SK-N-SH (cell line): ENCODE data around the gene ZNF597. TPM values are rescaled to one million over a fixed set of nuclear protein-coding genes. Genes with fewer than 3 reads are reported as not detected.

ENCODE experiments used
- CTCF ChIA-PET: fragments of 300-600, 350-600 bp; formaldehyde crosslinking; extraction: SDS; loops from one replicate; lab custom pipeline; 2021; lab: Yijun Ruan, JAX
- POLR2A ChIA-PET: fragments of 350-600 bp; sonication (Branson Sonifier 250); formaldehyde crosslinking; extraction: SDS; loops from one replicate; lab custom pipeline; 2020; ENCODE audit warnings: antibody characterized with exemption, inconsistent platforms; lab: Yijun Ruan, JAX
- DNase-seq: peaks from one replicate; pipeline ENCODE4 v3.0.0; 2012
- H2AFZ ChIP-seq: fragments of 200-600 bp; sonication (generic); 2 replicates; pipeline ENCODE4 v1.8.1; 2016; ENCODE audit warnings: antibody characterized with exemption, mild to moderate bottlenecking, low read depth
- H3F3A ChIP-seq: fragments of 200-600 bp; sonication (generic); replicated peaks from 2 replicates; pipeline ENCODE3; 2016; ENCODE audit warnings: antibody characterized with exemption, mild to moderate bottlenecking; ENCODE audit not compliant: insufficient read depth
- H3K27ac ChIP-seq, 2 experiments: fragments of 200-500 bp in 1 of 2; fragments of 200-600 bp in 1 of 2; sonication (Bioruptor generic) in 1 of 2; sonication (generic), shearing (Covaris generic) in 1 of 2; 2 replicates each; pipeline versions ENCODE4 v1.5.1 to v1.6.1; 2014 to 2016; ENCODE audit warnings: low read depth in 2 of 2, inconsistent platforms in 1 of 2, low read length in 1 of 2, mild to moderate bottlenecking in 1 of 2, mixed read lengths in 1 of 2
- H3K27me3 ChIP-seq: fragments of 200-600 bp; sonication (generic), shearing (Covaris generic); 2 replicates; pipeline ENCODE4 v1.6.1; 2016; ENCODE audit warnings: mixed run types; ENCODE audit not compliant: insufficient read depth
- H3K36me3 ChIP-seq, 2 experiments: fragments of 200-500 bp in 1 of 2; fragments of 200-600 bp in 1 of 2; sonication (Bioruptor generic) in 1 of 2; sonication (generic) in 1 of 2; replicated peaks in 1 of 2; 2 replicates each; pipeline versions ENCODE3 to v1.5.1; 2014 to 2016; ENCODE audit warnings: low read length in 1 of 2, mild to moderate bottlenecking in 1 of 2; ENCODE audit not compliant: insufficient read depth in 2 of 2, control insufficient read depth in 1 of 2
- H3K4me1 ChIP-seq, 2 experiments: fragments of 200-500 bp in 1 of 2; fragments of 200-600 bp in 1 of 2; sonication (Bioruptor generic) in 1 of 2; sonication (generic), shearing (Covaris generic) in 1 of 2; 2 replicates each; pipeline versions ENCODE4 v1.5.1 to v1.6.1; 2014 to 2016; ENCODE audit warnings: low read depth in 1 of 2, low read length in 1 of 2, mixed run types in 1 of 2; ENCODE audit not compliant: insufficient read depth in 2 of 2, control insufficient read depth in 1 of 2
- H3K4me2 ChIP-seq: fragments of 200-600 bp; sonication (generic), shearing (Covaris generic); 2 replicates; pipeline ENCODE4 v1.6.1; 2017; ENCODE audit warnings: mixed run types
- H3K4me3 ChIP-seq, 2 experiments: fragments of 200-500 bp in 1 of 2; fragments of 200-600 bp in 1 of 2; sonication (Bioruptor generic) in 1 of 2; sonication (generic), shearing (Covaris generic) in 1 of 2; 2 replicates each; pipeline versions ENCODE4 v1.5.1 to v1.8.1; 2014 to 2016; ENCODE audit warnings: low read depth in 2 of 2, inconsistent platforms in 1 of 2, low read length in 1 of 2, mild to moderate bottlenecking in 1 of 2, mixed read lengths in 1 of 2, moderate library complexity in 1 of 2
- H3K79me2 ChIP-seq: fragments of 200-600 bp; sonication (generic); 2 replicates; pipeline ENCODE4 v1.8.1; 2017; ENCODE audit warnings: mild to moderate bottlenecking; ENCODE audit not compliant: insufficient read depth
- H3K9ac ChIP-seq: fragments of 200-600 bp; sonication (generic); 2 replicates; pipeline ENCODE4 v1.6.1; 2017; ENCODE audit warnings: mixed run types
- H3K9me2 ChIP-seq: fragments of 200-600 bp; sonication (generic); 2 replicates; pipeline ENCODE4 v1.6.1; 2017; ENCODE audit warnings: mixed run types
- H3K9me3 ChIP-seq: fragments of 200-600 bp; sonication (generic); 2 replicates; pipeline ENCODE4 v1.6.1; 2017; ENCODE audit warnings: mixed run types, mild to moderate bottlenecking, moderate library complexity
- H4K20me1 ChIP-seq: fragments of 200-600 bp; sonication (generic); 2 replicates; pipeline ENCODE4 v1.6.1; 2017; ENCODE audit warnings: mild to moderate bottlenecking, mixed run types; ENCODE audit not compliant: insufficient read depth
- CHD2 ChIP-seq: fragments of 150-350 bp; IDR thresholded peaks from 2 replicates; pipeline ENCODE4 v1.6.1; 2018; ENCODE audit warnings: low read length; ENCODE audit not compliant: partially characterized antibody
- CTCF ChIP-seq: fragments of 200-600 bp; sonication (generic); IDR thresholded peaks from 2 replicates; pipeline ENCODE4 v1.6.1; 2017; ENCODE audit warnings: antibody characterized with exemption, mild to moderate bottlenecking, moderate library complexity
- EP300 ChIP-seq, 2 experiments: IDR thresholded peaks; 2 replicates each; pipeline versions ENCODE4 v1.4.0 to v1.6.1; 2012; ENCODE audit warnings: borderline replicate concordance in 1 of 2, low read depth in 1 of 2, low read length in 1 of 2
- EZH2phosphoT487 ChIP-seq: fragments of 200-600 bp; sonication (generic); IDR thresholded peaks from 2 replicates; pipeline ENCODE4 v1.6.1; 2017; ENCODE audit warnings: low read depth, mixed run types, mild to moderate bottlenecking, antibody characterized with exemption, moderate library complexity, borderline replicate concordance
- FOXJ3 ChIP-seq: sonication (generic); formaldehyde crosslinking; IDR thresholded peaks from 2 replicates; pipeline ENCODE4 v1.5.1; 2020; ENCODE audit warnings: mild to moderate bottlenecking, missing genetic modification reagents
- MAX ChIP-seq: IDR thresholded peaks from 2 replicates; pipeline ENCODE4 v1.4.0; 2012; ENCODE audit warnings: low read depth
- NRF1 ChIP-seq: IDR thresholded peaks from 2 replicates; pipeline ENCODE4 v1.6.1; 2012; ENCODE audit warnings: low read depth, mild to moderate bottlenecking, low read length
- RAD21 ChIP-seq: IDR thresholded peaks from 2 replicates; pipeline ENCODE4 v1.6.1; 2012; ENCODE audit warnings: mild to moderate bottlenecking, low read length
- RXRA ChIP-seq: IDR thresholded peaks from 2 replicates; pipeline ENCODE4 v1.4.0; 2012; ENCODE audit warnings: low read depth, mild to moderate bottlenecking, borderline replicate concordance
- WGBS: methylation state at CpG from one replicate; pipeline ENCODE4 v1.1.6; 2017; ENCODE audit warnings: low lambda C conversion rate; 5-methylcytosine and 5-hydroxymethylcytosine counted together
- polyA plus RNA-seq, 3 experiments: library from polyadenylated mRNA; depleted of rRNA; stranded (reverse); fragments of >200 nt; gene quantifications; 2 replicates each; pipeline ENCODE4 v1.2.3, GENCODE V29; 2012
- TF ChIP-seq, protein P1 (sequence below): fragments of 150-350 bp; IDR thresholded peaks from 2 replicates; pipeline ENCODE4 v1.6.1; 2017; ENCODE audit warnings: antibody characterized with exemption, low read length, low read depth, borderline replicate concordance

ZNF597 gene
- polyA plus RNA-seq, 1 of the 3 experiments (the other 2 are of a cell fraction), result 1.1 TPM

- H3K9me3 ChIP-seq, result peaks cover 11% of the 10 kb centered on the region
- no peaks in the 10 kb centered on the region for H3F3A ChIP-seq
- H3K4me1 ChIP-seq, result no peaks in the 10 kb centered on the region
- H3K36me3 ChIP-seq, result peaks cover 0 to 12% of the 10 kb centered on the region in 2 experiments
- no peak overlapping the region for H2AFZ ChIP-seq
- H3K27me3 ChIP-seq, result no peaks in the 10 kb centered on the region
- DNase-seq, result no peak
- ChIA-PET CTCF (no interaction called here), POLR2A (no interaction called here)
- H3K79me2 ChIP-seq, result no peaks in the 10 kb centered on the region
- H3K4me2 ChIP-seq, result no peak overlapping the region
- WGBS, result 68% methylated on average over 15 of the region's 29 CpGs
- no peaks in the 10 kb centered on the region for H3K9me2 ChIP-seq
- no peaks in the 10 kb centered on the region for H4K20me1 ChIP-seq
- no peak overlapping the region for H3K27ac ChIP-seq
- H3K4me3 ChIP-seq, result no peak overlapping the region
- H3K9ac ChIP-seq, result no peak overlapping the region
- TF ChIP-seq CHD2, result no peak
These were observed 29.4 kb downstream of the ZNF597 start for GRCh38 chr16:3413730-3414379.

GRCh38 chr16:3408561-3409197 is 34.6 kb downstream of the ZNF597 start:
- Histone ChIP-seq H3K27me3 (no peaks in the 10 kb centered on the region), H3K9me3 (peaks cover 37% of the 10 kb centered on the region), H3K4me1 (no peaks in the 10 kb centered on the region), H3K79me2 (peaks cover 9% of the 10 kb centered on the region; the same call in 1 of the 2 replicates), H3K4me3 (no peak overlapping the region; a peak in 1 of 4 replicates), H2AFZ (no peak overlapping the region), H3K4me2 (no peak overlapping the region), H3F3A (no peaks in the 10 kb centered on the region), H3K36me3 (peaks cover 29 to 63% of the 10 kb centered on the region in 2 experiments), H3K9ac (no peak overlapping the region), H3K27ac (no peak overlapping the region), H4K20me1 (no peaks in the 10 kb centered on the region), H3K9me2 (no peaks in the 10 kb centered on the region)
- TF ChIP-seq CHD2 (no peak), RXRA (no peak), EP300 (IDR thresholded peaks at IDR 0.05; ENCODE audit: borderline replicate concordance in 1 of 2, low read depth in 1 of 2, low read length in 1 of 2) (no peak)
- CTCF ChIA-PET, result no interaction called here
- POLR2A ChIA-PET, result no interaction called here
- 93% methylated on average over 12 of the region's 12 CpGs for WGBS
- no peak for DNase-seq

DNA sequence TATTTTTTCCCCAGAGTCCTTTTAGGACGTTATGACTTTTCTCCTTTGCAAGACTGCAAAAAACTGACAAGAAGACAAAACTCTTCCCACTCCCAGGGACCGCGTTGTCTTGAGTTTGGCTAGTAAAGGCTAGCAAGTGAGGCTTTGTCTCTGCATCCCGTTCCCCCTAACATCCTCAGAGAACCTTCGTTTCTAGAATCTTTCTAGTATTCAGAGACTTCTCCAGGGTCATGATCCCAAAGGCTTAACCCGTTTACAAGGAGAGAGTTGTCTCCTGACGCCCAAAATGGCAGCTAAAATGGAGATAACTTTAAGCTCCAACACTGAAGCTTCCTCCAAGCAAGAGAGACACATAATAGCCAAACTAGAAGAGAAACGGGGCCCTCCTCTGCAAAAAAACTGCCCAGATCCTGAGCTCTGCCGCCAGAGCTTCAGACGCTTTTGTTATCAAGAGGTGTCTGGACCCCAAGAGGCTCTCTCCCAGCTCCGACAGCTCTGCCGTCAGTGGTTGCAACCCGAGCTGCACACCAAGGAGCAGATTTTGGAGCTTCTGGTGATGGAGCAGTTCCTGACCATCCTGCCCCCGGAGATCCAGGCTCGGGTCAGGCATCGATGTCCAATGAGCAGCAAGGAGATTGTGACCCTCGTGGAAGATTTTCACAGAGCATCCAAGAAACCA is 41.4 kb downstream of the ZNF597 start:
- Histone ChIP-seq H2AFZ (peak overlapping the region; percentile 47), H4K20me1 (no peaks in the 10 kb centered on the region), H3K9me2 (no peaks in the 10 kb centered on the region), H3F3A (peaks cover 11% of the 10 kb centered on the region), H3K9me3 (peaks cover 14% of the 10 kb centered on the region; the same call in 1 of the 2 replicates), H3K9ac (peak overlapping the region; percentile 81), H3K27ac (peak overlapping the region; percentile 47 to 84), H3K4me1 (peaks cover 0 to 4% of the 10 kb centered on the region in 2 experiments; a peak in 2 of 4 replicates), H3K36me3 (peaks cover 38 to 65% of the 10 kb centered on the region in 2 experiments), H3K27me3 (no peaks in the 10 kb centered on the region), H3K4me3 (peak overlapping the region; percentile 92 to 94), H3K79me2 (peaks cover 59% of the 10 kb centered on the region), H3K4me2 (peak overlapping the region; percentile 79)
- ChIA-PET CTCF (interaction anchor here (0.8 to 1.0 kb wide), 2 partner anchors 55 to 105 kb away, joined by 3 read pairs; no protein-coding TSS in a partner anchor), POLR2A (interaction anchor here (0.6 kb wide), 2 partner anchors 566 to 1466 kb away, joined by 3 to 4 read pairs; no protein-coding TSS in a partner anchor)
- TF ChIP-seq FOXJ3 (no peak), RAD21 (no peak), EZH2phosphoT487 (no peak), CTCF (no peak), NRF1 (no peak), MAX (no peak)
- TF ChIP-seq, protein P1, sequence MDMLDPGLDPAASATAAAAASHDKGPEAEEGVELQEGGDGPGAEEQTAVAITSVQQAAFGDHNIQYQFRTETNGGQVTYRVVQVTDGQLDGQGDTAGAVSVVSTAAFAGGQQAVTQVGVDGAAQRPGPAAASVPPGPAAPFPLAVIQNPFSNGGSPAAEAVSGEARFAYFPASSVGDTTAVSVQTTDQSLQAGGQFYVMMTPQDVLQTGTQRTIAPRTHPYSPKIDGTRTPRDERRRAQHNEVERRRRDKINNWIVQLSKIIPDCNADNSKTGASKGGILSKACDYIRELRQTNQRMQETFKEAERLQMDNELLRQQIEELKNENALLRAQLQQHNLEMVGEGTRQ, result no peak
- DNase-seq, result peak; percentile 55
- WGBS, result 15% methylated on average over 16 of the region's 17 CpGs
